ENCODE results near the gene TAB2.
"Not testable (repeated sequence)": the region's sequence is repeated elsewhere in the genome, so short reads cannot be mapped to it uniquely, and the experiment has no call there.

The TAB2 gene

GRCh38 chr6:149313861-149314260, 3.7 kb upstream of the TAB2 start:
- DNase-seq, result no peak

DNA sequence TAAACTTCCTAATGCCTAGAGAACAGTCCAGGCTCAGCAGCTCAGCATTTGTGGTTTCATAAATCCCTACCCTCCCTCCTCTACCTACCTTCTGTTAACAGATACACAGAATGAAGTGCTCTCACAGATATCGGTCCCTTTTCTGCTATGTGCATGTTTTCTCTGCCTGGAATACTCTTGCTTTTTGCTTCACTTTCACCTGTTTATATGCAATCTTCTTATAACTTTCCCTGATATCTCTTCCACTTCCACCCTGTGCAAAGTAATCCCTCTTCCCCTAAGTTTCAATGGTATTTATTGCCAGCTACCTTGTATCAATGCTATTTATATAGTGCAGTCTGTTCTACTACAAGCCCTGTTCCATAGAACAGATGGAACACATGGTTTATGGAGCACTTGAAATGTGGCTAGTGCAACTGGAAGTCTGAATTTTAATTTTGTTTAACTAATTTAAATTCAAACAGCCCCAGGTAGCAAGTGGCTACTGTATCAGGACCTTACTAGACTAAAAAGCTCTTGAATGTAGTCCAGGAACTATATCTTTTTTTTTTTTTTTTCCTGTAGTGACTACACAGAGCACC, 3.1 kb upstream of the TAB2 start:
- DNase-seq, result no peak

DNA sequence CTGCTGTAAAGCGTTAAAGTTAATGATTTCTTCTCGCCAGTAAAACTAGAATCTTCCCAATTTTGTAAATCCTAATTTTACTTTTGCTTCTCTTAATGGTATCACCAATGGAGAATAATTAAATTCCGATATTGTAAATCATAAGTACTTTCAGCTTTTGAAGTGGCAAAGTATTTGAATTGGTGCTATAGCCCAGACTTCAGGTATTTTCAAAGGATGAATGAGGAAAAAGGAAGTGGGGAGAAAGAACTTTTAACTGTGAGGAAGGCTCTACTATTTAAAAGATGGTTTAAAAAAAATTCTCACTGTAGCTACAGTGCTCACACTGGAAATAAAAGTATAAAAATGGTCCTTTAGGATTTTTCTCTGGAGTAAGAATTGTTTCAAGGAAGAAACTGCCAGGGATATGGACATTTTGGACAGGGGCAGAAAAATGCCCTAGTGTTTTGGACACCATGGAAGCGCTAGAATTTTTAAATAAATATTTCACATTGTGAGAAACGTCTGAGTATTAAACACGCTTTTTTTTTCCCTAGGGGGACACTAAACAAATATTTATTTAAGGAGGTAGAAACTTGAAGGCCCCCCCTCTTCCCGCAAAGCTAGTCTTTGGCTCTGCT, 1.3 kb upstream of the TAB2 start:
- DNase-seq, result no peak

- DNase-seq, result peak; percentile 79
These were observed 520 bp upstream of the TAB2 start for GRCh38 chr6:149316740-149317643.

DNA sequence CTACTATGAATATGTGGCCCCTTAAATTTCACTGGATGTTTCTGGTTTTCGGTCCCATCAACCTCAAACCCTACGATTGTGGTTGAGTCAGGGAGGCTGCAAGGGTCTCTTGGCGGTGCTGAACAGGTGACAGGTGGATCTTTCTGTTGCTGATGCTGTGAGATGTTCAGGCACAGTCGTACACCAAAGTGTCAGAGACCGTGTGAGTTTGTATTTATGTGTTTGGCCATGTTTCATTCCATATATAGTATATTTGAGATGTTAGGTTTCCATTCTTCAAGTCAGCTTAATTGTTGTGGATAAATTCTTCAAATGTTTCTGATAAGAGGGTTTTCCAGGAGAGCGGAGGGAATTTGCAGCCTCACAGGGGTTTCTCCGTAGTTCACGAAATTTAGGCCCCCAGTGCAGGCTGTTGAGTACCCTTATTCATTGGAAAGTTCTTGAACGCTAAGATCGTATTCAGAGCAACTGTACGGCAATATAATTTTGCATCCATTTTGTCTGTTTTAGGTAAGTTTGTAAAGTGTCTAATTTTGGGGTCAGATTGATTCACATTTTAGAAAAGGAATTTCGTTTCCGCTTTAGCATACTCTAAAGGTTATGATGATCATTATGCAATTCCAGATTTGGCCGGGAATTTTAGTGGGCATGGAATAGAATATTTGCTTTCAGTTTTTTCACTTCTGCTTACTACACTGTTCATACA, 1.2 kb downstream of the TAB2 start:
- no peak for DNase-seq

GRCh38 chr6:149319422-149319821, 1.9 kb downstream of the TAB2 start:
- no peak for DNase-seq

- DNase-seq, result not testable (repeated sequence)
These were observed 2.5 kb downstream of the TAB2 start for GRCh38 chr6:149320016-149320415.

GRCh38 chr6:149320796-149321195, 3.3 kb downstream of the TAB2 start:
- DNase-seq, result no peak

- DNase-seq, result no peak
These were observed 5.8 kb downstream of the TAB2 start for GRCh38 chr6:149323353-149323752.

GRCh38 chr6:149323925-149324324, 6.4 kb downstream of the TAB2 start:
- DNase-seq, result no peak

GRCh38 chr6:149324428-149324827, 6.9 kb downstream of the TAB2 start:
- DNase-seq, result no peak

- DNase-seq, result no peak
These were observed 8.2 kb downstream of the TAB2 start for GRCh38 chr6:149325648-149326236.

DNA sequence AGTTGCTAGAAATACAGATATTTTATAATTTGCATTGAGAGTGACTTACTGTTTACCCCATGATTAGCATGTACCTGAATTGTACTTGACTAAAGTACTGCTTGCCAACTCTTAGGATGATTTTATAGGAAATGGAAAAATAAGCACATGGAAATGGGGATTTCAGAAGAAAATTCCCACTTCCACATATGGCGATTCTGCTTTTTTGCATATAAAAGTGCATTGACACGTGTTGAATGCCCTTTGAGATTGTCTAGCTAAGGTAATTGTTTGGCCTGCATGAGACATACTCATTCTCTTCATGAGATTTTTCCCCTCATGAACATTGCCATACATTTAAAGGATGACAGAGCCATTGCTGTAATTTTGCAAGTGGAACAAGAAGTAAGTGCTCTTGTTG, 10.1 kb downstream of the TAB2 start:
- DNase-seq, result no peak

DNA sequence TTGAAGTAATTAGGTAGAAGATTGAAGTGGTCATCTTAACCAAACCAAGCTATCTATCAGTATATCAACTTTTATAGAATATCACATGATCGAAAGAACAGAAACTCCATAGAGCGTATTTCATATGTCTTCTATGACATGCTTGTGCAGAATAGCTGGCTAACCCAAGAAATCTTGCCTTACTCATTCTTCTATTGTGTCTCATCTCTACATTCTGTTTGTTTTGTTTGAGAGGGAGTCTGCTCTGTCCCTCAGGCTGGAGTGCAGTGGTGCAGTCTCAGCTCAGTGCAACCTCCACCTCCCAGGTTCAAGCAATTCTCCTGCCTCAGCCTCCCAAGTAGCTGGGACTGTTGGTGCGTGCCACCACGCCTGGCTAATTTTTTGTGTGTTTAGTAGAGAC, 10.6 kb downstream of the TAB2 start:
- DNase-seq, result no peak

- DNase-seq, result no peak
These were observed 12.0 kb downstream of the TAB2 start for GRCh38 chr6:149329529-149329928.

- DNase-seq, result no peak
These were observed 12.6 kb downstream of the TAB2 start for GRCh38 chr6:149330133-149330532.

DNA sequence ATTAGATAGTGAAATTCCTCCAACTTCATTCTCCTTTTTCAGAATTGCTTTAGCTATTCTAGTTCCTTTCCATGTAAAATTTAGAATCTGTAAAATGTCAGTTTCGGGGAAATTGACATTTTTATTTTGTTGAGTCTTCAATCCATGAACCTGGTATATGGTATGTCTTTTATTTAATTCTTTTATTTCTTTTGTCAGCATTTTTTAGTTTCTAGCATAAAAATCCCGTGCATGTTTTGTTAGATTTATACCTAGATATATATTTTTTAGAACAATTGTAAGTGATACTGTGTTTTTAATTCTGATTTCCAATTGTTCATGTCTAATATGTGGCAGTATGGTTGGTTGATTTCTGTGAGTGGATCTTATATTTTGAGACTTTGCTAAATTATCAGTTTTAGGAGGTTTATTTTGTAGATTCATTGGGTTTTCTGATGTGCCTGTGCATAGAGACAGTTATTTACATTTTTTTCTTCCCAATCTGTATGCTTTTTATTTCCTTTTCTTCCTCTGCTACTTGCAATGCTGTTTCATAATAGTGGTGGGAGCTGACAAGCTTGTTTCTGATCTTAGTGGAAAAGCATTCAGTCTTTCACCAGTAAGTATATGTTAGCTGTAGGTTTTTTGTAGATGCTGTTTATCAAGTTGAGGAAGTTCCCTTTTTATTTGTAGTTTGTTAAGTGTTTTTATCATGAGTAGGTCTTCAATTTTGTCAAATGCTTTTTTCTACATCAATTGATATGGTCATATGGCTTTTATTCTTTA, 13.7 kb downstream of the TAB2 start:
- DNase-seq, result no peak

- no peak for DNase-seq
These were observed 14.4 kb downstream of the TAB2 start for GRCh38 chr6:149331871-149332270.

GRCh38 chr6:149332602-149333265, 15.2 kb downstream of the TAB2 start:
- peak; percentile 71 for DNase-seq

GRCh38 chr6:149333266-149333620, 15.7 kb downstream of the TAB2 start:
- no peak for DNase-seq

GRCh38 chr6:149334201-149334600, 16.7 kb downstream of the TAB2 start:
- no peak for DNase-seq

DNA sequence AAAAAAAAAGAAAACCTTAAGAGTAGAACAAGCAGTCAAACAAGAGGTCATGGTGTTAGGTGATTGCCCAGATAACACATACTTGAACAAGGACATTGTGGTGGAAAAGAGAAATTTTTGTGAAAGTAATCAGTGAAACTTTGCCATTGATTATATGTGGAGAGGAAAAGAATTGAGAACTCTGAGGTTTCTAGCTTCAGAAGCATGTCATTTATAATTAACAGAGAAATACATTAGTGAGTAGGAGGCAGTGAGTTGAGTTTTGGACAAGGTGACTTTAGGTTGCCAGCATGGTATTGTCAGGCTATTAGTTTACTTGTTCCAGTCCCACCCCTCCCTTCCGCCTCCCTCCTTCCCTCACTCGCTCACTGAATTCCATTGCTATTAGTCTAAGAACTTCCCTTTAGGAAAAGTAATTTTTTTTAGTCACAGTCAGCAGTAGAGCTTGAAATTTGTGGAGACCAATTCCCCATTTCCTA, 17.2 kb downstream of the TAB2 start:
- DNase-seq, result no peak
